Uterus (tissue), 4 donors: ENCODE measurements around the gene AGL. TPM values are rescaled to one million over a fixed set of nuclear protein-coding genes. Genes with fewer than 3 reads are reported as not detected.
"Not testable (repeated sequence)": the region's sequence is repeated elsewhere in the genome, so short reads cannot be mapped to it uniquely, and the experiment has no call there.

Experiments
- DNase-seq, 2 donors: peaks; one replicate each; pipeline ENCODE4 v3.0.0-alpha.2; 2019 to 2020
- H3K27ac ChIP-seq, 2 donors: fragments of 200-600 bp; sonication (generic); 1 replicate in 1 of 2; 2 replicates in 1 of 2; pipeline ENCODE4 v1.5.1; 2016 to 2018
- H3K27me3 ChIP-seq, 2 donors: fragments of 200-600 bp; sonication (generic); one replicate each; pipeline ENCODE4 v1.5.1; 2018 to 2019; ENCODE audit warnings: control low read depth in 1 of 2
- H3K36me3 ChIP-seq, 2 donors: fragments of 200-600 bp; sonication (generic); one replicate each; pipeline ENCODE4 v1.5.1; 2019; ENCODE audit warnings: control low read depth in 1 of 2
- H3K4me1 ChIP-seq, 2 donors: fragments of 200-600 bp; sonication (generic); one replicate each; pipeline ENCODE4 v1.5.1; 2018 to 2019; ENCODE audit warnings: control low read depth in 1 of 2
- H3K4me3 ChIP-seq, 2 donors: fragments of 200-600 bp; sonication (generic); 1 replicate in 1 of 2; 2 replicates in 1 of 2; pipeline ENCODE4 v1.5.1; 2018 to 2019; ENCODE audit warnings: mild to moderate bottlenecking in 1 of 2
- H3K9me3 ChIP-seq, 2 donors: fragments of 200-600 bp; sonication (generic); one replicate each; pipeline ENCODE4 v1.5.1; 2019; ENCODE audit warnings: control low read depth in 1 of 2
- POLR2A ChIP-seq, 2 donors: fragments of 450-650 bp; IDR thresholded peaks; one replicate each; pipeline ENCODE4 v1.6.1; 2016; ENCODE audit warnings: antibody characterized with exemption in 2 of 2, mild to moderate bottlenecking in 1 of 2, moderate library complexity in 1 of 2
- intact Hi-C: fragments of 100-400 bp; cut with DNase I; formaldehyde crosslinking; loops from one replicate; pipeline ENCODE4 v1.15.1; 2023; ENCODE audit warnings: low total_unique reads
- total RNA-seq, 4 donors: library from RNA; depleted of rRNA in 3 of 4; stranded (reverse); fragments of >200 nt in 3 of 4; gene quantifications; one replicate each; pipeline versions ENCODE4 v1.1.0 to v1.2.4, GENCODE V29; 2014 to 2023
- TF ChIP-seq, protein P1 (sequence below), 4 experiments: fragments of 200-600 bp in 2 of 4; fragments of 450-650 bp in 2 of 4; sonication (generic) in 2 of 4; IDR thresholded peaks; one replicate each; pipeline ENCODE4 v1.5.1; 2016 to 2019; ENCODE audit warnings: antibody characterized with exemption in 4 of 4, mild to moderate bottlenecking in 2 of 4, moderate library complexity in 1 of 4
- donor health status: DM: yes; HTN: yes; CAD: no.

The AGL gene
- total RNA-seq, 4 donors from 2014 or later: 10.5 to 27.9 (median 14.2) TPM

- Histone ChIP-seq H3K4me1 (no peaks in the 10 kb centered on the region), H3K9me3 (no peaks in the 10 kb centered on the region), H3K27ac (no peak overlapping the region), H3K27me3 (no peaks in the 10 kb centered on the region), H3K4me3 (no peak overlapping the region), H3K36me3 (no peaks in the 10 kb centered on the region)
- intact Hi-C loops: no loop called here
- no peak for DNase-seq
- TF ChIP-seq, protein P1, sequence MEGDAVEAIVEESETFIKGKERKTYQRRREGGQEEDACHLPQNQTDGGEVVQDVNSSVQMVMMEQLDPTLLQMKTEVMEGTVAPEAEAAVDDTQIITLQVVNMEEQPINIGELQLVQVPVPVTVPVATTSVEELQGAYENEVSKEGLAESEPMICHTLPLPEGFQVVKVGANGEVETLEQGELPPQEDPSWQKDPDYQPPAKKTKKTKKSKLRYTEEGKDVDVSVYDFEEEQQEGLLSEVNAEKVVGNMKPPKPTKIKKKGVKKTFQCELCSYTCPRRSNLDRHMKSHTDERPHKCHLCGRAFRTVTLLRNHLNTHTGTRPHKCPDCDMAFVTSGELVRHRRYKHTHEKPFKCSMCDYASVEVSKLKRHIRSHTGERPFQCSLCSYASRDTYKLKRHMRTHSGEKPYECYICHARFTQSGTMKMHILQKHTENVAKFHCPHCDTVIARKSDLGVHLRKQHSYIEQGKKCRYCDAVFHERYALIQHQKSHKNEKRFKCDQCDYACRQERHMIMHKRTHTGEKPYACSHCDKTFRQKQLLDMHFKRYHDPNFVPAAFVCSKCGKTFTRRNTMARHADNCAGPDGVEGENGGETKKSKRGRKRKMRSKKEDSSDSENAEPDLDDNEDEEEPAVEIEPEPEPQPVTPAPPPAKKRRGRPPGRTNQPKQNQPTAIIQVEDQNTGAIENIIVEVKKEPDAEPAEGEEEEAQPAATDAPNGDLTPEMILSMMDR (IDR thresholded peaks at IDR 0.05): no peak
- no peak for TF ChIP-seq POLR2A (IDR thresholded peaks at IDR 0.05)
Measured at GRCh38 chr1:99820546-99820945, 29.6 kb upstream of the AGL start.

- no peaks in the 10 kb centered on the region for H3K9me3 ChIP-seq
- H3K4me3 ChIP-seq: no peak overlapping the region
- no peak overlapping the region for H3K27ac ChIP-seq
- no peaks in the 10 kb centered on the region for H3K27me3 ChIP-seq
- intact Hi-C loops: no loop called here
- no peaks in the 10 kb centered on the region for H3K4me1 ChIP-seq
- no peak for DNase-seq
- TF ChIP-seq POLR2A (IDR thresholded peaks at IDR 0.05): no peak
- no peaks in the 10 kb centered on the region for H3K36me3 ChIP-seq
Measured at GRCh38 chr1:99825098-99825497, 25.1 kb upstream of the AGL start.

DNA sequence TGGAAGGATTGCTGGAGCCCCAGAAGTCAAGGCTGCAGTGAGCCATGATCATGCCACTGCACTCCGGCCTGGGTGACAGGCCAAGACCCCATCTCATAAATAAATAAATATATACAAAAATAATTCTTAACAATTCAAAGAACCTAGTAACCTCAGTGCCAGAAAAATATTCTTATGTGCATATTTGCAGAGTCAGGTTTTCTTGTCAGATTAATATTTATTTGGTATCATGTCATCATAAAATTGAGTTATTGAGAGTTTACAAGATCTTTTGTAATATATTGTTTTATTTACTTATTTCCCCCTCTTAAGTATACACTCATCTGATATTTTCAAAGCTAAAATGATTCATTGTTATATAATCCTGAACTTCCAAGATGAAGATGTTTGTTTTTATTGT is 24.5 kb upstream of the AGL start:
- Histone ChIP-seq H3K27ac (no peak overlapping the region), H3K4me1 (no peaks in the 10 kb centered on the region), H3K9me3 (no peaks in the 10 kb centered on the region), H3K27me3 (no peaks in the 10 kb centered on the region), H3K4me3 (no peak overlapping the region), H3K36me3 (no peaks in the 10 kb centered on the region)
- intact Hi-C loops: no loop called here
- DNase-seq: no peak
- TF ChIP-seq, protein P1 (IDR thresholded peaks at IDR 0.05): no peak
- no peak for TF ChIP-seq POLR2A (IDR thresholded peaks at IDR 0.05)

GRCh38 chr1:99827970-99828369 is 22.2 kb upstream of the AGL start:
- Histone ChIP-seq H3K4me1 (no peaks in the 10 kb centered on the region), H3K27me3 (no peaks in the 10 kb centered on the region), H3K9me3 (peaks cover 0 to 3% of the 10 kb centered on the region in 2 donors), H3K4me3 (no peak overlapping the region), H3K27ac (no peak overlapping the region), H3K36me3 (no peaks in the 10 kb centered on the region)
- no peak for TF ChIP-seq POLR2A (IDR thresholded peaks at IDR 0.05)
- TF ChIP-seq, protein P1 (IDR thresholded peaks at IDR 0.05): no peak
- intact Hi-C loops: no loop called here
- no peak for DNase-seq

- no peak overlapping the region for H3K4me3 ChIP-seq
- no peaks in the 10 kb centered on the region for H3K27me3 ChIP-seq
- TF ChIP-seq, protein P1 (IDR thresholded peaks at IDR 0.05): no peak
- TF ChIP-seq POLR2A (IDR thresholded peaks at IDR 0.05): no peak
- H3K4me1 ChIP-seq: no peaks in the 10 kb centered on the region
- H3K9me3 ChIP-seq: peaks cover 0 to 3% of the 10 kb centered on the region in 2 donors
- no peaks in the 10 kb centered on the region for H3K36me3 ChIP-seq
- H3K27ac ChIP-seq: no peak overlapping the region
- no peak for DNase-seq
- intact Hi-C loops: no loop called here
Measured at GRCh38 chr1:99829269-99829668, 20.9 kb upstream of the AGL start.

- H3K4me1 ChIP-seq, H3K27me3 ChIP-seq, H3K4me3 ChIP-seq, DNase-seq, H3K36me3 ChIP-seq, intact Hi-C loops, H3K27ac ChIP-seq, H3K9me3 ChIP-seq: not testable (repeated sequence)
Measured at GRCh38 chr1:99833911-99834310, 16.2 kb upstream of the AGL start.

DNA sequence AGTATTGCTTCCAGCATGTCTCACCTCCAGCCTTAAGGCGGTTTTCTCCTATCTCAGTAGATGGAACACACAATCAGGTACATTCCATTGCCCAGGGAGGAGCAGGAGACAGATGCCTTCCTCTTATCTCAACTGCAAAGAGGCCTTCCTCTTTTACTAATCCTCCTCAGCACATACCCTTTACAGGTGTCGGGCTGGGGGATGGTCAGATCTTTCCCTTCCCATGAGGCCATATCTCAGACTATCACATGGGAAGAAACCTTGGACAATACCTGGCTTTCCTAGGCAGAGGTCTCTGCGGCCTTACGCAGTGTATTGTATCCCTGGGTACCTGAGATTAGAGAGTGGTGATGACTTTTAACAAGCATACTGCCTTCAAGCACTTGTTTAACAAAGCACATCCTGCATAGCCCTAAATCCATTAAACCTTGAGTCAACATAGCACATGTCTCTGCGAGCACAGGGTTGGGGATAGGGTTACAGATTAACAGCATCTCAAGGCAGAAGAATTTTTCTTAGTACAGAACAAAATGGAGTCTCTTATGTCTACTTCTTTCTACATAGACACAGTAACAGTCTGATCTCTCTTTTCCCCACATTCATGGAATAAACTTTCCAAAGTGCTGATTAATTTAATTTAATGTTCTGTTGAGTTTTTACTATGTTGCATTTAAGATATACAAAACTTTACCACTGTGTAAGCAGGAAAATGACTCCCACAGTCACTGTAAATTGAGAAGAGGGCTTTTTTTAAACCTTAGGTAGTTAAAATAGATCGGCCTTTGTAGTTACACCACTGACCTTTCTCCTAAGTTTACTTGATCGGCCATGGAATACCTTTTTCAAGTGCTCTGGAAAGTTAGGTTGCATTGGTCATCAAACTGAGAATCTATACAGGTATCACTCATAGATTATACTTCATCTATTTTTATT is 13.7 kb upstream of the AGL start:
- H3K27me3 ChIP-seq, DNase-seq, H3K36me3 ChIP-seq, H3K9me3 ChIP-seq, H3K4me1 ChIP-seq, H3K4me3 ChIP-seq, H3K27ac ChIP-seq, intact Hi-C loops: not testable (repeated sequence)

- intact Hi-C loops: not testable (repeated sequence)
Measured at GRCh38 chr1:99840353-99840752, 9.8 kb upstream of the AGL start.

More at GRCh38 chr1:99840353-99840752, 9.8 kb upstream of the AGL start:
- not testable (repeated sequence) for H3K27ac ChIP-seq, H3K27me3 ChIP-seq, H3K36me3 ChIP-seq, H3K4me3 ChIP-seq, DNase-seq, H3K4me1 ChIP-seq, H3K9me3 ChIP-seq
